Motor neuron (in vitro differentiated cells): ENCODE measurements around the gene GALNT14. TPM values are rescaled to one million over a fixed set of nuclear protein-coding genes. Genes with fewer than 3 reads are reported as not detected.
A peak's percentile ranks its signal among the peaks of the same experiment; 100 is the strongest.

ENCODE experiments used
- ATAC-seq, 8 experiments: fragments of 200-7000 bp; cut with Tn5 transposase; replicated peaks in 6 of 8; 2 replicates each; pipeline ENCODE4 v1.8.0; 2021; ENCODE audit warnings: mild to moderate bottlenecking in 8 of 8, moderate library complexity in 8 of 8
- H3K27ac ChIP-seq, 2 donors: fragments of 250-450 bp; sonication (Bioruptor Pico); 2 replicates each; pipeline ENCODE4 v1.9.0; 2021; ENCODE audit warnings: antibody characterized with exemption in 2 of 2, mild to moderate bottlenecking in 2 of 2, moderate library complexity in 1 of 2
- H3K4me1 ChIP-seq, 2 donors: fragments of 250-450 bp; sonication (Bioruptor Pico); replicated peaks in 1 of 2; 2 replicates each; pipeline ENCODE4 v1.6.1; 2021; ENCODE audit warnings: antibody characterized with exemption in 2 of 2, mild to moderate bottlenecking in 2 of 2, moderate library complexity in 1 of 2
- H3K4me3 ChIP-seq, 5 donors: fragments of 250-450 bp; sonication (Bioruptor Pico); 2 replicates each; pipeline ENCODE4 v1.9.0; 2021; ENCODE audit warnings: antibody characterized with exemption in 5 of 5, mild to moderate bottlenecking in 5 of 5, moderate library complexity in 4 of 5
- WGBS, 10 experiments: fragments of 450-650 bp; shearing (Covaris generic); methylation state at CpG; one replicate each; pipeline ENCODE4 v1.0.0; 2022; 5-methylcytosine and 5-hydroxymethylcytosine counted together
- in situ Hi-C, 9 experiments: fragments of 400-800 bp; cut with MboI; loops; one replicate each; pipeline ENCODE4 v1.15.0; 2021; ENCODE audit warnings: low sequenced_read_pairs in 9 of 9, low pct_unique_long_range_greater_than_20kb in 2 of 9; ENCODE audit not compliant: unreplicated experiment in 9 of 9
- total RNA-seq, 8 experiments: library from RNA; unstranded; fragments of 300-600 nt; gene quantifications; 2 replicates each; pipeline versions ENCODE4 v1.2.3 to v1.2.4, GENCODE V29; 2022

GALNT14 gene
- total RNA-seq, 8 experiments from 2014 or later = 0.21 to 17.0 (median 1.6) TPM; not detected in 1

DNA sequence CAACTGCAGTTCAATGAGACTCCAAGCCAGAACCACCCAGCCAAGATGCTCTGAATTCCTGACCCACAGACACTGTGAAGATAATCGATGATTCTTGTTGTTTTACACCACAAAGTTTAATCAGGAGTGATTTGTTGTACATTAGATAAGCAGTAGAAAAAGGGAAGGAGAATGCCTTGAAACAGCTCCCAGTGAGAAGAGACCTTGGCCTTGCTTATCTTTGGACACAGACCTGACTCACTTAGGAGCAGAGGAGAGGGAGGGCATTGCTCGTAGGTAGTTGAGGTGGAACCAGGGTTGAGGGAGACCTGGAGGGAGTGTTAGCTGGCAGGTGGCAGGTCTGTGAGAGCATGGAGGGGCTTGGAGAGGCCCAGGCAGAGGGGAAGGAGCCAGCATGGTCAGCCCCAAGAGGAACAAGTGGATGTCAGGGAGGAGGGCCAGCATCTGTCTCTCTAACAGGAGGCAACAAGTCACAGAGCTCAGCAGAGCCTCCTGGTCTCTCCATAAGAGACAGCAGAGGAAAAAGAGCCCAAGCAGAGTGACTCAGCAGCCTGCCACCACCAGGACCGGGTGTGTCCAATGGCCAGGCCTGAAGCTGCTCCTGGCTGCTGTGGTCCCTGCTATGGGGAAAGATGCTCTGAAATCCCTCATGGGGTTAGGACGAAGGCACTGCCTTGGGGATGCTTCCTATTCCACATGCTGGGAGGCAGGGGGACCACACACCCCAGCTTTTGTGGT is 169.4 kb downstream of the GALNT14 start:
- 25 to 100% (median 74%) methylated on average over 1 to 3 of the region's 4 CpGs; no CpG with 5 or more reads in 1 of the 10 experiments for WGBS, 10 experiments

DNA sequence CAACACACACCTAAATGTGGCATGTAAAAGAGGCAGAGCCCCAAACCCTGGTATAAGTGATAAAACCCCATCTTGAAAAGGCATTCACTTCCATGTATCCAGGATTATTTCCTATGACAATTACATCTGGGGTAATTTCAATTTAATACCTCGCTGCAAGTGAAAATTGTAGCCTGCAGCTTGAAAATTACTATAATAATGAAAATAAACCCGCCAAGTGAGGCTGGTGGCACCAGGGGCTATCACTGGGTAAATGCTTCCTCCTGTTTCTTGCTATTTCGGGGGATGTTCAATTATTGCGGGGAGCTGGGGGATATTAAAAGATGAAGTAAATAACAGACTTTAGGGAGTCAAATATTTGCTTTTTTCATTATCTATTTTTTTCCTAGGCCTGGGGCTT is 171.5 kb downstream of the GALNT14 start:
- no peak overlapping the region for H3K27ac ChIP-seq
- WGBS, 10 experiments = 55 to 100% (median 85%) methylated on average over 3 to 4 of the region's 4 CpGs; no CpG with 5 or more reads in 1 of the 10 experiments

More for the DNA sequence above, 169.4 kb downstream of the GALNT14 start:
- Histone ChIP-seq H3K4me3 (no peak overlapping the region), H3K27ac (no peak overlapping the region), H3K4me1 (peaks cover 0 to 9% of the 10 kb centered on the region in 2 donors)
- in situ Hi-C loops = no loop called here
- ATAC-seq = peak in 7 of 8 experiments; percentile 19 to 96 (median 55)

DNA sequence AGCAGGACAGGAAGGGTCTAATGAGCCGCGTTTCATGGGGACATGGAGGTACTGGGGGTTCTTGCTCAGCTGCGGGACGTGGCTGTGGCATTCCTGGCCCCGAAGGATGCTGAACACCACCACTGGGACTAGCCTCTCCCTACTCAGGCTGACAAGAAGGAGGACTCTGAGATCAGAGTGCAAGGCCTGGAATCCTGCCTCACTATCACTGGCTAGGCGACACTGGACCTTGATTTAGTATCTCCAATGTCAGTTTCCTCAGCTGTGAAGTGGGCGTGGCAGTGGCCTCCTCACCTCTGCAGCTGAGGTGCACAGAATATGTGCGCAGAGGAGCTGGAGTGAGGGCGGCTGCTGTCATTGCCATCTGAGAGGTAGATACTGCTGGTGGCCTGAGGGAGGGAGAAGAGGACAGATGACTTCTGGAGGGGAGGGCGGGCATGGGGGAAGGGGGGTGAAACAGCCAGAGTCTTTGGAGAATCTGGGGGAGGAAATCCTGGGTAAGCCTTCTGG is 173.2 kb downstream of the GALNT14 start:
- WGBS, 10 experiments = 0 to 80% (median 59%) methylated on average over 1 to 7 of the region's 10 CpGs; no CpG with 5 or more reads in 4 of the 10 experiments

More for the DNA sequence above, 171.5 kb downstream of the GALNT14 start:
- no peak overlapping the region for H3K4me3 ChIP-seq
- in situ Hi-C loops = no loop called here
- ATAC-seq = no peak
- peaks cover 0 to 9% of the 10 kb centered on the region in 2 donors for H3K4me1 ChIP-seq

GRCh38 chr2:30964334-30965005 is 173.8 kb downstream of the GALNT14 start:
- in situ Hi-C loops = no loop called here
- Histone ChIP-seq H3K4me3 (no peak overlapping the region), H3K4me1 (peaks cover 0 to 9% of the 10 kb centered on the region in 2 donors), H3K27ac (peak overlapping the region in 1 of 2 donors; percentile 37)
- peak in 5 of 8 experiments; percentile 39 to 66 (median 58) for ATAC-seq
- 76 to 93% (median 88%) methylated on average over 4 to 8 of the region's 11 CpGs; no CpG with 5 or more reads in 2 of the 10 experiments for WGBS, 10 experiments

More for the DNA sequence above, 173.2 kb downstream of the GALNT14 start:
- Histone ChIP-seq H3K27ac (peak overlapping the region in 1 of 2 donors; percentile 37), H3K4me3 (no peak overlapping the region), H3K4me1 (peaks cover 0 to 9% of the 10 kb centered on the region in 2 donors)
- in situ Hi-C loops = no loop called here
- peak in 4 of 8 experiments; percentile 16 to 74 (median 62) for ATAC-seq

DNA sequence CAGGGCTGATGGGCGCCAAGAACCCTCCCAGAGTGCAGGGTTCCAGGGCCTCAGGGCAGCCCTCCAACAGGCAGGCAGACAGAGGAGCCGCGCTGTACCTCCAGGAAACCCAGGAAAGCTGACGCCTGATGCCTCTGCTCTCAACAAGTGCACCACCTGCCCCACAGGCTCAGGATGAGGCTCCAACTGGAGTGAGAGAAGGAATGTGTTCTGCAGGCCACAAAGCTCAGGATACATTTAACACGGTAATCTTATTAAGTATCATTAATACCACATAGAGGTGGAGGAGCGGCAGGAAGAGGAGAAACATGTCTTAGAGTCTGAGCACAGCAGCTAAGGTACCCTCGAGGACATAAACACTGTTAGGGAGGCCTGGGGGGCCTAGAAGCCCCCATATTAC is 175.1 kb downstream of the GALNT14 start:
- Histone ChIP-seq H3K4me3 (no peak overlapping the region), H3K4me1 (peaks cover 0 to 9% of the 10 kb centered on the region in 2 donors), H3K27ac (no peak overlapping the region)
- ATAC-seq = no peak
- WGBS, 10 experiments = 17 to 100% (median 63%) methylated on average over 1 to 4 of the region's 7 CpGs; no CpG with 5 or more reads in 4 of the 10 experiments
- in situ Hi-C loops = no loop called here

- WGBS, 10 experiments = 59 to 100% (median 87%) methylated on average over 1 to 10 of the region's 10 CpGs
- H3K4me1 ChIP-seq = peaks cover 0 to 9% of the 10 kb centered on the region in 2 donors
- in situ Hi-C loops = no loop called here
- H3K4me3 ChIP-seq = no peak overlapping the region
- ATAC-seq = no peak
- H3K27ac ChIP-seq = no peak overlapping the region
Measured at GRCh38 chr2:30960213-30960612, 178.0 kb downstream of the GALNT14 start.

GRCh38 chr2:30959653-30960052 is 178.6 kb downstream of the GALNT14 start:
- WGBS, 10 experiments = 38 to 90% (median 78%) methylated on average over 2 to 3 of the region's 3 CpGs; no CpG with 5 or more reads in 6 of the 10 experiments
- in situ Hi-C loops = no loop called here
- H3K4me1 ChIP-seq = peaks cover 0 to 5% of the 10 kb centered on the region in 2 donors
- H3K4me3 ChIP-seq = no peak overlapping the region
- no peak overlapping the region for H3K27ac ChIP-seq
- no peak for ATAC-seq

- 18 to 73% (median 51%) methylated on average over 1 to 4 of the region's 4 CpGs; no CpG with 5 or more reads in 4 of the 10 experiments for WGBS, 10 experiments
- ATAC-seq = no peak
- H3K4me3 ChIP-seq = no peak overlapping the region
- in situ Hi-C loops = no loop called here
- no peaks in the 10 kb centered on the region for H3K4me1 ChIP-seq
- no peak overlapping the region for H3K27ac ChIP-seq
Measured at GRCh38 chr2:30958918-30959265, 179.3 kb downstream of the GALNT14 start.

DNA sequence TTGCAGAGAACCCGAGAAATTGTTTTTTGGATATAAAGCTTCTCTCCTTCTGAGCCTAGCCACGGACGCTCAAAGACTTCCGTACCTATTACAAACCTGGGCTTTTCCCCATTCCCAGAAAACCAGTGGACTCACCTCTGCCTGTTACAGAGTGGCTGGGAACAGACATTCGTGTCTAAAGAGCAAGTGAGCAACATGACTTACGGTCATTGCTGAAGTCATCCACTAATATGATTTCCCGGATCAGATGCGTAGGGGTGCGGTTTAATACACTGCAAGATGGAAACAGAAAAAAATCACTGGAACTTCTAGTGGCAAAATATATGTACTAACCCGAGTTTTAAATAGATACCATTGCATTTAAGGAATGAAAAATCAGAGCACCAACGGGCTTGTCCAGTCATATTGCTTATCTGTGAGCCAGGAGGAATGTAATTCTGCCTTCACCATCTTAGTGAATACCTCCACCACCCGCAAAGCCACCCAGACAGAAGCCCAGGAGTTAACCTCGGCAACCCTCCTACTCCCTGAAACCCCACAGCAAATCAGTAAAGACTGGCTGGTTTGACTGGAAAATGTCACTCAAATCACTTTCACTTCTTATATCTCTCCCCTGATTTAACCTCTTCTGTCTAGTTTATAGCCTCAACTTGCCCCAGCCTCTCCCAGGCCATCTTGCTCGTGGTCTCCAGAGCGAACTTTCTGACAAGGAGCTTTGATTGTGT is 179.9 kb downstream of the GALNT14 start:
- no peak overlapping the region for H3K4me3 ChIP-seq
- WGBS, 10 experiments = 57 to 82% (median 68%) methylated on average over 1 to 12 of the region's 15 CpGs
- ATAC-seq = peak in 5 of 8 experiments; percentile 54 to 97 (median 89)
- H3K27ac ChIP-seq = no peak overlapping the region
- H3K4me1 ChIP-seq = no peaks in the 10 kb centered on the region
- in situ Hi-C loops = no loop called here

DNA sequence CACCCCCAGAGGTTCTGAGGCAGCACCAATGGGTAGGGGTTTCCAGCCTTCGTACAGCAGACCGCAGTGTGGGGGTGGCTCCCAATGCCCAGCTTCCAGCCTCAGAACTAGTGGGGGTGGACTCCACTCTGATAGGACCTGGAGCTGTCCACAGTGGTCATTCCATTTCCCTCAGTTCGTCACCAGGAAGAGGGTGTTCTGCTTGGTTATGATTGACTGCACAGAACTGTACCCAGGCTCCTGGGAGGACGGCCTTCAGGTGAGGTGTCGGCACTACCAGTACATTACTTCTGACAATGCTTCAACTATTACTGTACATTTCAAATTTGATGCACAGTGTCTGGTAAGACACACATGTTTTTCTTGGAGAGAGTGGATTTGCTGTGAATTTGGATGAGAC is 180.6 kb downstream of the GALNT14 start:
- Histone ChIP-seq H3K4me3 (no peak overlapping the region), H3K27ac (no peak overlapping the region), H3K4me1 (no peaks in the 10 kb centered on the region)
- 62 to 95% (median 88%) methylated on average over 2 to 5 of the region's 5 CpGs; no CpG with 5 or more reads in 7 of the 10 experiments for whole genome bisulfite sequencing, 10 experiments
- in situ Hi-C loops = no loop called here
- no peak for ATAC-seq

GRCh38 chr2:30956995-30957394 is 181.2 kb downstream of the GALNT14 start:
- no peak overlapping the region for H3K27ac ChIP-seq
- in situ Hi-C loops = no loop called here
- no peak for ATAC-seq
- H3K4me3 ChIP-seq = no peak overlapping the region
- no peaks in the 10 kb centered on the region for H3K4me1 ChIP-seq

DNA sequence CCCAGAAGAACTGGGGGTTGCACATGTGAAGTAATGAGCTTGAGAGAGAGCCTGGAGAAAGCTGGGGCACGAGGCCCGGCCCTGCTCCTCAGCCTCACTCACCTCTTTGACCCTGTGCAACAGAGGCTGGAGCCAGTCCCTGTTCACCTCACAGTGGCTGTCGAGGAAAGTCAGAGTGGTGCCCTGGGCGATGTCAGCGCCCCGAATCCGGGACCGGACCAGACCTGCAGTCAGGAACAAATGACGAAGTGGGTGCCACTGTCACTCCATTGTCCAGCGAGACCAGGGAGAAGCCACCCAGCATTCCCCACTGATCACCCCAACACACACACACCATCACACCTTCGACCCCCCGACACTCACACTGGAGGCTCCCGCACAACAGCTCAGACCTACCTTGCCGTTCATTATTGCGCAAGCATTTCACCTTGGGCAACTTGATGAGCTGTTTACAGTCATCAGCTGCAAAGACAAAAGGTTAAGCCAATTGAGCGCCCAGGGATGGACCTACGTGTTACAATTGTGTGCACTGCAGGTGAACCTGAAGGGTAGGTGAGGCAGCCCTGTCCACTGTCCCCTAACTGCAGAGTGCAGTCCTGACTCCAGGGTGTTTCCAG is 182.6 kb downstream of the GALNT14 start:
- no peak for ATAC-seq
- no peak overlapping the region for H3K4me3 ChIP-seq
- H3K4me1 ChIP-seq = no peaks in the 10 kb centered on the region
- no peak overlapping the region for H3K27ac ChIP-seq
- WGBS, 10 experiments = 80 to 100% (median 95%) methylated on average over 1 to 14 of the region's 17 CpGs; no CpG with 5 or more reads in 4 of the 10 experiments
- in situ Hi-C loops = no loop called here
